NCI-H1105 (cell line): ENCODE measurements around the gene CTAG2.
"Not testable (repeated sequence)": the region's sequence is repeated elsewhere in the genome, so short reads cannot be mapped to it uniquely, and the experiment has no call there.

ENCODE experiments used
- DNase-seq: peaks from one replicate; lab custom pipeline; 2025; lab: John Stamatoyannopoulos, UW

Gene CTAG2

GRCh38 chrX:154653413-154653812 is at the start of gene CTAG2:
CTAG2 (minus strand) TSS chrX:154653579; CDS start chrX:154653515, 64 bp downstream.
- not testable (repeated sequence) for DNase-seq

GRCh38 chrX:154698630-154699248 is 45.4 kb upstream of the CTAG2 start:
- DNase-seq: no peak

DNA sequence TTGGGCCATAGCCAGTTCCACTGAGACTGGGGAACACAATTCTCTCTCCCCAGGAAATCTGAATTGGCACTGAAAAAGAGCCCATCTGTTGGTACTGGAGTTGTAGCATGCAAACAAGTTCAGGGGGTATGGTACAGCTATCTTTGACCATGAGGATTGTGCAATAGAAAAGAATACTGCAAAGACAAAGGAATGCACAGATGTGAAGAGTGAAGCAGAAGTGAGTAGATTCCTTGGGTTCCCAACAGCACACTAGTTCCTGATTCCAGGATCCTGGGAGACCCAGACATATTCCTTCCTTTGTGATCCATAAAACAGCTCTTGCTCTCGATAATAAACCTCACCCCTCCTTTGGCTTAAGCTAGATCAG is 43.3 kb upstream of the CTAG2 start:
- no peak for DNase-seq

DNA sequence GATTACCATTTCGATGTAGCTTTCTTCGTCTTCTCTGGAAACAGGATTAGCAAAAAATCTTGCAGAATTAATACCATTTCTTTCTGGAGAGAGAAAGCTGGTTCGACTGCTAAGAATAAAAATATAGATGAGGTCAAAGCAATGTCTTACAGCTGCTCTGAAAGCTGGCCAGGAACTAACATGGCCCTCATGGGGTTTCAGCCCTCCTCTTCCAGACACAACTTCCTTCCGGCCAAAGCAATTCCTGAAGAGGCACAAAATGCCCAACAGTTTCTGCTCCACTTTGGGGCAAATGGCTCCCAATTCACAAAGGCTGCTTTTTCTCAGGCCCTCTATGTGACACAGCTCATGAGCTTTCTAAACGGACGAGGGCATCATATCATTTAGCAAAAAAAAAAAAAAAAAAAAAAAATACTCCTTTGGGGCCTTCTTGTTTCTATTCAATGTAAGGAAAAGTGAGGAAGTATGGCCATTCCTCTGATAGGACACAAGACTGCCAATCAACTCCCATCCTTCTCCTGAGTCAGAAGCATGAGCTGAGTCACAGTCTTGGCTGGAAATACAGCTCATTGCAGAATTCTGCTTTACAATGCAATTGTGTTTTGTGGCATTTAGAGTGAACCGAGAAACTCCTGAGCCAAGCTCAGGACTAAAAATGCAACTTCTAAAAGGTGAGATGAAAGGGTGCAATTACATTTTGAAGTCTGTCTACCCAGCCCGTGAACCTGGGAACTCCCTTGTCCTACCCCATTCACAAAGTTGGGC is 42.7 kb upstream of the CTAG2 start:
- no peak for DNase-seq

DNA sequence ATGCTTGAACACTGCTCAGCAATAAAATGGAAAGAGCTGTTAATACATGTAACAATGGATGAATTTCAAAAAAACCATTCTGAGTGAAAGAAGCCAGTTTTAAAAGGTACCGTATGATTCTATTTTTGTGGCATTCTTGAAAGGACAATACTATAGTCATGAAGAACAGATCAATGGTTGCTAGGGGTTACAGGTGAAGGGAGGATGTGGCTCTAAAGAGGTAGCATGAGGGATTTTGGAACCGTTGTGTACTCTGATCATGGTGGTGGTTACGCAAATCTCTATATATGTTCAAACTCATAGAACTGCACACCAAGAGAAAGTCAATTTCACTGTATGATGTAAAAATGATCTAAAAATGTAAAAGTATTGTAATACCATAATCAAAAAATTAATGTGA is 40.0 kb upstream of the CTAG2 start:
- no peak for DNase-seq

GRCh38 chrX:154690438-154690837 is 37.1 kb upstream of the CTAG2 start:
- not testable (repeated sequence) for DNase-seq

GRCh38 chrX:154672084-154672483 is 18.7 kb upstream of the CTAG2 start:
- not testable (repeated sequence) for DNase-seq

DNA sequence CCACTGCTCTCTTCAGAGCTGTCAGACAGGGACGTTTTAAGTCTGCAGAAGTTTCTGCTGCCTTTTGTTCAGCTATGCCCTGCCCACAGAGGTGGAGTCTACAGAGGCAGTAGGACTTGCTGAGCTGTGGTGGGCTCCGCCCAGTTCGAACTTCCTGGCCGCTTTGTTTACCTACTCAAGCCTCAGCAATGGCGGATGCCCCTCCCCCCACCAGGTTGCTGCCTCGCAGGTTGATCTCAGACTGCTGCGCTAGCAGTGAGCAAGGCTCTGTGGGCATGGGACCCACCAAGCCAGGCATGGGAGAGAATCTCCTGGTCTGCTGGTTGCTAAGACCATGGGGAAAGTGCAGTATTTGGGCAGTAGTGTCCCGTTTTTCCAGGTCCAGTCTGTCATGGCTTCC is 17.5 kb upstream of the CTAG2 start:
- DNase-seq: not testable (repeated sequence)

GRCh38 chrX:154661899-154662298 is 8.5 kb upstream of the CTAG2 start:
- DNase-seq: no peak

GRCh38 chrX:154661170-154661569 is 7.8 kb upstream of the CTAG2 start:
- no peak for DNase-seq

DNA sequence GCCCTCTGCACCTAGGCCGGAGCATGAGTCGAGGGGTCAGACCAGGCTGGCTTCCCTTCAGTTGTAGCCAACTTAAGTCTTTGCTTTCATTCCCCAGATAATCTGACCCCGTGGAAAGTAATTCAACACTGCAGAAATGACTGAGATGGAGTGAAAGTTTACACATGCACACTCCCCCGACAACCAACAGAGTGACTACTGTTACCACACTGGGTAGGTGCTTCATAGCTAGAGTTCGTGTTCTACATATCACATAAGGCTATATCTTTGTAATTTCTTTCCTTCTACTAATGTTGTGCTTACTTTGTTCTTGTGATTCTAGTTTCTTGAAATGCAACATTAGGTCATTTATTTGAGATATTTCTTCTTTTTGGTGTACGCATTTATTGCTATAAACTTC is 7.2 kb upstream of the CTAG2 start:
- no peak for DNase-seq

DNA sequence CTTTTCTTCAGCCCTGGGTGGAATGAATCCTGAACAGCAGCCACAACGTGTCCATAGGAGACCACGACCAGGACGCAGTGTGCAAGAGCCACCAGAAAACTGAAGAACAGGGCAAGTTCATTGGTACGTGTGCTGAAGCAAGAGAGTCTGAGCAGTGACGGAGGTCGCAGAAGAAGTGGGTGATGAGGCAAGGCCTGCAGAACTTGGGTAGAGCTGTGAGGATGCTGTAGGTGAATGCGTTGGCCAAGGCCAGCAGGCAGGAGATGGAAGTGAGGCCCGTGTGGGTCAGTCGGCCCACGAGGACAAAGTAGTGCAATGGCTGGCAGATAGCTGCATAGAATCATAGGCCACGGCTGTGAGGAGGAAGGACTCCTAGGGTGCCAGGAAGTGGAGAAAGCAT is 5.6 kb upstream of the CTAG2 start:
- no peak for DNase-seq

DNA sequence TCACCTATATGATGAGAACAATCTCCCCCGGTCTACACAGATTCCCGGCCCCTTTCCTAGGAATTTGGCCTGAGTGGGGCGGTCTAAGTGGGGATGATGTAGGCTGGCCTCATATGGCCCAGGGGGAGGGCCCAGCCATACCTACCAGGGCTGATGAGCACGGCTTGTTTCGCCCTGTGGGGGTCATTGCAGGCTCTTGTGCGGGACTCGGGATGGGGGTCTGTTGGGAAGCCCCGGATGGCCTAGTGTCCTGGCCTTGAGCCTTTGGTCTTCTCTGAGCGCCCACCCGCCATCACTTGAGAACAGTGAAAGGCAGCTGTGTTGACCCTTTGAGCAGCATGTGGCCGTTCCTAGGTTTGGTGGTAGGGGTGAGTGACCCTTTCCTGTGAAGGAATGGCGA is 4.8 kb upstream of the CTAG2 start:
- DNase-seq: no peak

DNA sequence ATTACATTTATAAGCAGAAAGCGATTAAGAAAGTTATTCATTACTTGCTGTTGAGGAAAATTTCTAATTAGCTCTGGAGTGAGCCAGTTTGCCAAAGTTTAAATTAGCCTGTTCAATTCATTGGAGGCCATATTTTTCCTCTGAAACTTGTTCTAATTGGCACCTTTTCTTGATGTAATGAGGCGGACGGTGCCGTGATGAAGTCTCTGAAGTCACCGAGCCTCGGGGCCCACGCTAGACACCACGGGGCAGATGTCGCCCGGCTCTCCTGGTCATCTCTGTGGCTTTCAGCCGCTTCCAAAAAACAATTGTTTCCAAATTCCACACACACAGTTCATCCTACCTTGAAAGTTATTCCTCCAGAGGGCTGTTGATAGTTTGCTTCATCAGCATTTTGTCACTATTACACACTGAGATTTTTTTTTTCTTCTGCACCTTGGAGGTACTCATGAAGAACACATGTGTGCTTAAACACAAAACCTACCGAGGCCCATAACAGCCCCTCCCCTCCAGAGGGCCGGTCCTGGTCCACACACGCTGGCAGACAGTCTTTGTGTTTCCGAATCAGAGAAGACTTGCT is 3.9 kb upstream of the CTAG2 start:
- DNase-seq: no peak

DNA sequence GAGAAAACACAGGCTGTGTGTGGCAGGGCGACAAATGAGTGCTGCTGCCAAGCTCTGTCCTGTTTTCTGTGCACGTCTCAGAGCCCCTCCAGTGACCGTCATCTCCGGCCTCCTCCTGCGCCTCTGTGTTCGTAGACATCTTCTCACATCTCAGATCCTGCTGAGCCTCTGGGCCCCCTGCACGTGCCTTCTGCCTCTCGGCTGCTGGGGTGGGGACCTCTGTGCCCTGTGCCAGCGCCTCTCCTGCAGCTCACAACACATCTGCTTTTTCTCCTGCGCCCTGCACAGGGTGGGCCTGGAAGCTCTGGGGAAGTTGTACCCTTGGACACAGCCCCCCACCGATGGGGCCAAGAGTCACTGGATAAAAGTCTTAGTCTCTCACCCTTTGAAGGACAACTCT is 2.4 kb upstream of the CTAG2 start:
- no peak for DNase-seq

- no peak for DNase-seq
These were observed 2.0 kb upstream of the CTAG2 start for GRCh38 chrX:154655346-154655745.

- no peak for DNase-seq
These were observed 1.5 kb upstream of the CTAG2 start for GRCh38 chrX:154654925-154655324.

DNA sequence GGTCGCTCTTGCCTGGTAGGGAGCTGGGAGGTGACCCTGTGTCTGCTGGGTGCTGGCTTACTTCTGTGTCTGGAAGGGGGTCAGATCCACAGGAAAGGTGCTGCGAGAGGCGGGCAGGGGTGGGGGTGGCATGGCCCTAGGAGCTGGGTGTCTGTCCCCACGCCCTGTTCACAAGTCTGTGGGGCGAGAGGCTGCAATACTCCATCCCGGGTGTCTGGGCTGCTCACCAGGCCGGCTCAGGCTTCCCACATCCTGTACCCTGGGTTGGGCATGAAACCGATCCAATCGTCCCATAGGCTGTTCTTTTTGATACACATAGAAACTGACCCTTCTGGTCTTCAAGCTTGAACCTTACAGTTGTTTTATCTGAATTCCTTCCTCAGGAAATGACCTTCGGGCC is 993 bp upstream of the CTAG2 start:
- no peak for DNase-seq

DNA sequence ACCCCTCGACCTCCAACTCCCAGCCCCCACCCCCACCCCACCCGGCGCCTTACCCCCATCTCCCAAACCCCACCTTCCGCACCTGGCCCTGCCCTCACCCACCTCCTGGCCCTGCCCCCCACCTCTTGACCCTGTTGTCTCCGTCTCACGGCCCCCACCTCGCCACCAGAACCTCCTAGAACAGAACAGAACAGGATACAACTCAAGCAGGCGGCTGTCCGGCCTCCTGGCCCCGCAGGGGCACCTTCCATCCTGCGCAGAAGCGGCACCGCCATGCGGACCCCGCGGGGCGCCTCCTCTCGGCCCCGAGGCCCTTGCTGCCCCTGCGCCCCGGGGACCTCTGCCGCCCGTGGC is 354 bp downstream of the CTAG2 start:
- DNase-seq: no peak

GRCh38 chrX:154652311-154653047 is 900 bp downstream of the CTAG2 start:
- DNase-seq: no peak

DNA sequence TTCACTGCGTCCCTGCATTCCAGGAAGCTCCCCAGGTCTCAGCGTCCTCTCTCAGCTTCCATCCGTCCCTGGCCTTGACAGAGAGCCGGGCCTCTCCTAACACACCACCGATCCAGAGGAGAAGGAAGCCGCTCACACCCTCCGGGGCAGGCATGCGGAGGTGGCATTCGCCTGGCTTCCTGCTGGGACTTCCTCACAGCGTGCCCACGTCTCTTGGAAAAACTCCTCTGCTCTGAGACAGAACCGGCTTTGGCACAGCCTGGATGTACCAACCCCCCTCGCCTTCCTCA is 3.2 kb downstream of the CTAG2 start:
- DNase-seq: no peak

- no peak for DNase-seq
These were observed 3.7 kb downstream of the CTAG2 start for GRCh38 chrX:154649503-154650220.

DNA sequence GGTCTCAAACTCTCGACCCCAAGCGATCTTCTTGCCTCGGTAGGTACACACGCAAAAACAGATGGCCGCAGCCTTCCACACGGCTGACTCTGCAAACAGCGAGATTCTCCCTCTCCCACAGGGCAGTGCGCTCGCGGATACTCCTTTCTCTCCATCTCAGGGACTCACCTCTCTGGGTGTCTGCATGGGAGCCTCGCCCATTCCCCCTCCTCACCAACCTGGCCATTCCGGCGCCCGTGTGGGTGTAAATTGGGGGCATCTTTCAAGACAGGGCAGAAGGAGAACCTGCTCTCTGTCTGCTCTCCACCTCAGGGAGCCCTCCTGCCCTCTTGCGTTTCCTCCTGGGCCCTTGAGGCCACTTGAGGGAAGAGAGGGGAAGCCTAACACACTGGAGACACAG is 4.4 kb downstream of the CTAG2 start:
- DNase-seq: no peak
